Fibroblast of lung (primary cell): Measurements from ENCODE around the gene CCND2. TPM values are rescaled to one million over a fixed set of nuclear protein-coding genes. Genes with fewer than 3 reads are reported as not detected.

Experiments
- DNase-seq, 2 donors: peaks; one replicate each; pipeline versions ENCODE4 v3.0.0 to v3.0.0-alpha.2; 2010; ENCODE audit warnings: low read depth in 2 of 2
- H2AFZ ChIP-seq: 2 replicates; pipeline ENCODE4 v1.5.1; 2012; ENCODE audit warnings: low read length, control low read depth, inconsistent platforms
- H3K27ac ChIP-seq: 2 replicates; pipeline ENCODE4 v1.5.1; 2011; ENCODE audit warnings: low read length, control low read depth; ENCODE audit not compliant: insufficient read depth
- H3K27me3 ChIP-seq: 2 replicates; pipeline ENCODE4 v1.5.1; 2011; ENCODE audit warnings: mild to moderate bottlenecking, low read length; ENCODE audit not compliant: control insufficient read depth, insufficient read depth
- H3K36me3 ChIP-seq: 2 replicates; pipeline ENCODE4 v1.5.1; 2011; ENCODE audit warnings: low read length; ENCODE audit not compliant: control insufficient read depth, insufficient read depth
- H3K4me1 ChIP-seq: 2 replicates; pipeline ENCODE4 v1.5.1; 2011; ENCODE audit warnings: low read length; ENCODE audit not compliant: control insufficient read depth, insufficient read depth; ENCODE audit errors: extremely low read depth
- H3K4me2 ChIP-seq: 2 replicates; pipeline ENCODE4 v1.5.1; 2011; ENCODE audit warnings: low read length, control low read depth; ENCODE audit not compliant: insufficient read depth; ENCODE audit errors: extremely low read depth
- H3K4me3 ChIP-seq, 4 experiments: fragments of 200-600 bp in 1 of 4; sonication (generic) in 1 of 4; replicated peaks in 1 of 4; 2 replicates each; pipeline ENCODE4 v1.5.1; 2011 to 2016; ENCODE audit warnings: low read length in 4 of 4, low read depth in 3 of 4, mild to moderate bottlenecking in 3 of 4, control low read depth in 2 of 4, inconsistent platforms in 1 of 4, mixed read lengths in 1 of 4; ENCODE audit not compliant: insufficient read depth in 1 of 4; ENCODE audit errors: control extremely low read depth in 1 of 4
- H3K79me2 ChIP-seq: 2 replicates; pipeline ENCODE4 v1.5.1; 2012; ENCODE audit warnings: mild to moderate bottlenecking, low read length, inconsistent platforms; ENCODE audit not compliant: control insufficient read depth, insufficient read depth
- H3K9ac ChIP-seq: 2 replicates; pipeline ENCODE4 v1.5.1; 2011; ENCODE audit warnings: mild to moderate bottlenecking, low read length, control low read depth; ENCODE audit not compliant: insufficient read depth
- H3K9me3 ChIP-seq: 2 replicates; pipeline ENCODE4 v1.5.1; 2012; ENCODE audit warnings: low read depth, low read length; ENCODE audit not compliant: control insufficient read depth, insufficient read depth
- H4K20me1 ChIP-seq: 2 replicates; pipeline ENCODE4 v1.5.1; 2011; ENCODE audit warnings: low read length; ENCODE audit not compliant: control insufficient read depth, insufficient read depth; ENCODE audit errors: extremely low read depth
- CTCF ChIP-seq, 2 donors: IDR thresholded peaks in 1 of 2; conservative IDR thresholded peaks in 1 of 2; 1 replicate in 1 of 2; 2 replicates in 1 of 2; pipeline ENCODE4 v1.5.1; 2011 to 2012; ENCODE audit warnings: low read length in 2 of 2, control low read depth in 1 of 2, inconsistent platforms in 1 of 2, low read depth in 1 of 2, mild to moderate bottlenecking in 1 of 2
- EZH2 ChIP-seq: IDR thresholded peaks from 2 replicates; pipeline ENCODE4 v1.5.1; 2012; ENCODE audit warnings: low read length, control low read depth, mild to moderate bottlenecking; ENCODE audit errors: missing control alignments
- polyA plus RNA-seq, 2 donors: library from polyadenylated mRNA; depleted of rRNA in 1 of 2; stranded (reverse) in 1 of 2; unstranded in 1 of 2; fragments of >200 nt; gene quantifications; 2 replicates each; pipeline ENCODE4 v1.2.1, GENCODE V29; 2011 to 2012; ENCODE audit warnings: missing spikeins in 1 of 2
- total RNA-seq: library from RNA; depleted of rRNA; stranded (reverse); fragments of >200 nt; gene quantifications from 2 replicates; pipeline ENCODE4 v1.2.1, GENCODE V29; 2014

Gene CCND2
- total and polyA plus RNA-seq, 2 donors (not counting 1 experiment from before 2014, with no cell fraction given) = 7.0 to 37.3 TPM

- Histone ChIP-seq H3K4me1 (no peaks in the 10 kb centered on the region), H3K27ac (no peak overlapping the region), H3K79me2 (no peaks in the 10 kb centered on the region), H3K9ac (no peak overlapping the region), H4K20me1 (no peaks in the 10 kb centered on the region), H2AFZ (no peak overlapping the region), H3K9me3 (no peaks in the 10 kb centered on the region), H3K4me2 (no peak overlapping the region), H3K27me3 (peaks cover 6% of the 10 kb centered on the region), H3K36me3 (no peaks in the 10 kb centered on the region), H3K4me3 (no peak overlapping the region)
- no peak for DNase-seq
- TF ChIP-seq EZH2 (no peak), CTCF (conservative IDR thresholded peaks at IDR 0.05 in 1 of 2, IDR thresholded peaks at IDR 0.05 in 1 of 2; ENCODE audit: low read depth in 1 of 2, low read length in 2 of 2) (no peak)
These were observed 30.2 kb downstream of the CCND2 start for GRCh38 chr12:4303750-4304149.

DNA sequence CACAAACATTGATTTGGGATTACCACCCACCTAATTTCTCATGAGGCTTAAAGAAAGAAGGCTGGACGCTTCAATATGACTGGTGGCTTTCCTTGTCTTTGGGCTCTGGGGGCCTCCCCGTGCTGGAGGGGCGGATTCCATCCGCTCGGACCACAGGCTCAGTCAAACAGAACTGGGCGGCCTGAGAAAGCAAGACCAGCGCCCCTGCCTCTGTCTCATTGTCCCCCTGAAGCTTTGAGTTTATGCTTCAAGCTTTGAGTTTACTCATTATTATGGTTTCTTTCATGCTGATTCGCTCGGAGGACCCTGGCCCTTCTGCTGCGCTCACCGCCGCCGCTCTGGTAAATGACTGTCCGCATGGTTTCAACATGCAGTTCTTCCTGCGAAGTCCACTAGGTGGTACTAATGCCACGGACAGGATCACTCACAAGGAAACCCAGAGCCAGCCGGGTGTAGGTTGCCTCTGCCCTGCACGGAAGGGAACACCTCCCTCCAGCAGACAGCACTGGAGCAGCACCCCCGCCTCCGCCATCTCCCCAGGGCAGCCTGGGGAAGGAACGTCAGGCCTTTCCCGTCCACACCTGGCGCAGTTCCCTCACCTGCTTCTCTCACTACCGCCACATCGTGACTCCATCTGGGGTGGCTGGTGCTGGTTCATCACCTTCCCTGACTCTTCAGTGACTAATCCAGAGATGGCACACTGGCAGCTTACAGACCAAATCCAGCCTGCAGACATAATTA, 34.2 kb downstream of the CCND2 start:
- H3K36me3 ChIP-seq = no peaks in the 10 kb centered on the region
- DNase-seq = peak; percentile 76 to 82
- no peaks in the 10 kb centered on the region for H3K9me3 ChIP-seq
- peaks cover 4% of the 10 kb centered on the region for H3K27me3 ChIP-seq
- H3K79me2 ChIP-seq = no peaks in the 10 kb centered on the region
- no peak overlapping the region for H3K27ac ChIP-seq
- H2AFZ ChIP-seq = peak overlapping the region; percentile 47
- TF ChIP-seq EZH2 = peak; percentile 35
- TF ChIP-seq CTCF (conservative IDR thresholded peaks at IDR 0.05 in 1 of 2, IDR thresholded peaks at IDR 0.05 in 1 of 2; ENCODE audit: low read depth in 1 of 2, low read length in 2 of 2) = peak; percentile 67 to 81
- H3K4me3 ChIP-seq = peak overlapping the region in 3 of 4 experiments; percentile 8 to 27 (median 22)
- no peaks in the 10 kb centered on the region for H3K4me1 ChIP-seq
- no peaks in the 10 kb centered on the region for H4K20me1 ChIP-seq
- no peak overlapping the region for H3K9ac ChIP-seq
- peak overlapping the region; percentile 32 for H3K4me2 ChIP-seq

GRCh38 chr12:4308334-4308950, 34.9 kb downstream of the CCND2 start:
- Histone ChIP-seq H3K4me2 (no peak overlapping the region), H2AFZ (no peak overlapping the region), H3K27ac (no peak overlapping the region), H3K9me3 (no peaks in the 10 kb centered on the region), H3K4me1 (no peaks in the 10 kb centered on the region), H4K20me1 (no peaks in the 10 kb centered on the region), H3K27me3 (no peaks in the 10 kb centered on the region), H3K79me2 (no peaks in the 10 kb centered on the region), H3K9ac (no peak overlapping the region), H3K4me3 (no peak overlapping the region), H3K36me3 (no peaks in the 10 kb centered on the region)
- DNase-seq = no peak
- TF ChIP-seq CTCF (conservative IDR thresholded peaks at IDR 0.05 in 1 of 2, IDR thresholded peaks at IDR 0.05 in 1 of 2; ENCODE audit: low read depth in 1 of 2, low read length in 2 of 2) (no peak), EZH2 (no peak)
